HCT116 (cell line): ENCODE data around the gene AP2A1. TPM values are rescaled to one million over a fixed set of nuclear protein-coding genes. Genes with fewer than 3 reads are reported as not detected.

ENCODE experiments used
- ATAC-seq: fragments of 200-7000 bp; cut with Tn5 transposase; 2 replicates; pipeline ENCODE4 v1.9.1; 2020; ENCODE audit warnings: mild to moderate bottlenecking, moderate library complexity
- BruUV-seq: library from RNA; stranded (reverse); fragments of 400-500 nt; replicated peaks from 2 replicates; lab custom pipeline; 2021; lab: Mats Ljungman, UMichigan
- CTCF ChIA-PET: fragments of 300-600 bp; sonication (Branson Sonifier 250); formaldehyde crosslinking; loops from one replicate; lab custom pipeline; 2021; ENCODE audit warnings: antibody characterized with exemption; lab: Charles Lee
- POLR2A ChIA-PET: fragments of 300-600, 350-600 bp; sonication (Branson Sonifier 250); formaldehyde crosslinking; loops from one replicate; lab custom pipeline; 2021; ENCODE audit warnings: antibody characterized with exemption; lab: Charles Lee
- RAD21 ChIA-PET, 2 experiments: fragments of 300-600 bp; sonication (Branson Sonifier 250); formaldehyde crosslinking; loops; one replicate each; lab custom pipeline; 2023; ENCODE audit warnings: low total read pairs in 2 of 2; ENCODE audit not compliant: uncharacterized antibody in 2 of 2, unreplicated experiment in 2 of 2, low non-redundant PET in 1 of 2; lab: Charles Lee
- DNase-seq: peaks from one replicate; pipeline ENCODE4 v3.0.0-alpha.2; 2010; ENCODE audit warnings: low read depth, low spot score
- H2AFZ ChIP-seq: fragments of 200-600 bp; shearing (Covaris generic), sonication (generic); 2 replicates; pipeline ENCODE4 v1.6.1; 2017; ENCODE audit warnings: low read depth, mixed run types, mixed read lengths, antibody characterized with exemption, low read length; ENCODE audit not compliant: poor library complexity, severe bottlenecking
- H3K27ac ChIP-seq: 2 replicates; pipeline ENCODE4 v1.5.1; 2012; ENCODE audit warnings: low read depth, low read length
- H3K27me3 ChIP-seq: fragments of 200-600 bp; sonication (generic); 2 replicates; pipeline ENCODE4 v1.6.1; 2016; ENCODE audit warnings: mixed run types, low read length, mixed read lengths; ENCODE audit not compliant: insufficient read depth
- H3K36me3 ChIP-seq, 2 experiments: fragments of 200-500 bp in 1 of 2; fragments of 200-600 bp in 1 of 2; sonication (Bioruptor generic) in 1 of 2; sonication (generic) in 1 of 2; 2 replicates each; pipeline versions ENCODE4 v1.5.1 to v1.6.1; 2014 to 2016; ENCODE audit warnings: low read length in 2 of 2, inconsistent platforms in 1 of 2, mixed read lengths in 1 of 2, mixed run types in 1 of 2; ENCODE audit not compliant: insufficient read depth in 2 of 2, control insufficient read depth in 1 of 2
- H3K4me1 ChIP-seq, 2 experiments: fragments of 200-600 bp in 1 of 2; sonication (generic) in 1 of 2; 2 replicates each; pipeline versions ENCODE4 v1.5.1 to v1.6.1; 2012 to 2017; ENCODE audit warnings: low read length in 2 of 2, inconsistent platforms in 1 of 2, mild to moderate bottlenecking in 1 of 2, mixed read lengths in 1 of 2, mixed run types in 1 of 2, moderate library complexity in 1 of 2; ENCODE audit not compliant: insufficient read depth in 2 of 2, control insufficient read depth in 1 of 2
- H3K4me2 ChIP-seq: fragments of 200-600 bp; sonication (generic); 2 replicates; pipeline ENCODE4 v1.6.1; 2017; ENCODE audit warnings: mixed run types, low read length, mixed read lengths
- H3K4me3 ChIP-seq, 2 experiments: fragments of 200-600 bp in 1 of 2; sonication (generic) in 1 of 2; replicated peaks in 1 of 2; 2 replicates each; pipeline ENCODE4 v1.5.1; 2011 to 2016; ENCODE audit warnings: low read length in 2 of 2, control low read depth in 1 of 2, low read depth in 1 of 2, mild to moderate bottlenecking in 1 of 2, mixed read lengths in 1 of 2, mixed run types in 1 of 2
- H3K79me2 ChIP-seq: fragments of 200-600 bp; sonication (generic); 2 replicates; pipeline ENCODE4 v1.6.1; 2017; ENCODE audit warnings: mild to moderate bottlenecking, mixed run types, low read length, moderate library complexity, mixed read lengths; ENCODE audit not compliant: insufficient read depth
- H3K9ac ChIP-seq: fragments of 200-600 bp; sonication (generic); 2 replicates; pipeline ENCODE4 v1.6.1; 2016; ENCODE audit warnings: low read length, mixed read lengths
- H3K9me2 ChIP-seq: fragments of 200-600 bp; sonication (generic), shearing (Covaris generic); 2 replicates; pipeline ENCODE4 v1.6.1; 2017; ENCODE audit warnings: mixed run types, mild to moderate bottlenecking, moderate library complexity; ENCODE audit not compliant: insufficient read depth
- H3K9me3 ChIP-seq, 2 experiments: fragments of 200-500 bp in 1 of 2; fragments of 200-600 bp in 1 of 2; sonication (Bioruptor generic) in 1 of 2; sonication (generic) in 1 of 2; 2 replicates each; pipeline ENCODE4 v1.6.1; 2014 to 2017; ENCODE audit warnings: low read length in 2 of 2, mixed read lengths in 2 of 2, inconsistent platforms in 1 of 2, low read depth in 1 of 2, mild to moderate bottlenecking in 1 of 2, mixed run types in 1 of 2, moderate library complexity in 1 of 2; ENCODE audit not compliant: control insufficient read depth in 1 of 2, insufficient read depth in 1 of 2
- H4K20me1 ChIP-seq: fragments of 200-600 bp; sonication (generic), shearing (Covaris generic); 2 replicates; pipeline ENCODE4 v1.6.1; 2017; ENCODE audit warnings: mixed run types, mild to moderate bottlenecking, moderate library complexity; ENCODE audit not compliant: insufficient read depth
- FOSL1 ChIP-seq: IDR thresholded peaks from 2 replicates; pipeline ENCODE4 v1.6.1; 2012; ENCODE audit warnings: low read depth
- RAD21 ChIP-seq: IDR thresholded peaks from 2 replicates; pipeline ENCODE4 v1.6.1; 2012; ENCODE audit warnings: low read depth, mild to moderate bottlenecking
- TCF7L2 ChIP-seq: IDR thresholded peaks from 2 replicates; pipeline ENCODE4 v1.7.0; 2011; ENCODE audit warnings: borderline replicate concordance, inconsistent platforms; ENCODE audit not compliant: insufficient read depth, insufficient read length; ENCODE audit errors: extremely low read depth
- intact Hi-C: fragments of 100-400 bp; cut with micrococcal nuclease; formaldehyde crosslinking; loops from 2 replicates; pipeline ENCODE4 v1.10.0; 2022
- total RNA-seq: library from RNA; stranded (reverse); gene quantifications from one replicate; pipeline ENCODE4 v1.2.1, GENCODE V29; 2021; ENCODE audit not compliant: unreplicated experiment
- TF ChIP-seq, protein P1 (sequence below), 3 experiments: fragments of 200-600 bp in 1 of 3; sonication (generic) in 1 of 3; IDR thresholded peaks in 2 of 3; conservative IDR thresholded peaks in 1 of 3; 2 replicates each; pipeline ENCODE4 v1.5.1; 2012 to 2017; ENCODE audit warnings: low read depth in 2 of 3, low read length in 2 of 3, antibody characterized with exemption in 1 of 3, borderline replicate concordance in 1 of 3, control low read depth in 1 of 3, mild to moderate bottlenecking in 1 of 3, mixed read lengths in 1 of 3, mixed run types in 1 of 3, moderate library complexity in 1 of 3; ENCODE audit not compliant: insufficient read depth in 1 of 3
- TF ChIP-seq, protein P2 (sequence below): IDR thresholded peaks from 2 replicates; pipeline ENCODE4 v1.6.1; 2012; ENCODE audit warnings: low read depth
- TF ChIP-seq, protein P3 (sequence below): IDR thresholded peaks from 2 replicates; pipeline ENCODE4 v1.6.1; 2012

The AP2A1 gene
- total RNA-seq, 1 experiment from 2014 or later = 102 TPM

DNA sequence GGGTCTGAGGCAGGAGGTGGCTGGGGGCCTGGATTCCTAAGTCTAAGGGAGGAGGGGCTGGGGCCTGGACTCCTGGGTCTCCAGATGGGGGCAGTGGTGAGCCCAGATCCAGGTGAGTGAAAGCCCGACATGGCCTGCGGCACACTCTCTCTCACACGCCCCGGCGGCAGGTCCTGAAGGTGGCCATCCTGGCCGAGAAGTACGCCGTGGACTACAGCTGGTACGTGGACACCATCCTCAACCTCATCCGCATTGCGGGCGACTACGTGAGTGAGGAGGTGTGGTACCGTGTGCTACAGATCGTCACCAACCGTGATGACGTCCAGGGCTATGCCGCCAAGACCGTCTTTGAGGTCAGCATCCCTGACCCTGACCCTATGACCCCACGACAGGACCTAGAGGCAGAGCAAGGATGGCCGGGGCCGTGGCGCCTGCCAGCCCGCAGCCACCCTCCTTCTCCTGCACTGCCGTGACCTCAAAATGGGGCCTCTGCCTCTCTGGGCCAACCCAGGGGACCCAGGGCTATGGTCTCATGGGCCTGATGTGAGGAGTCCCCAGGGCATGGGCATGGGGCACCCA lies 33.1 kb downstream of the AP2A1 start:
- TF ChIP-seq, protein P1, sequence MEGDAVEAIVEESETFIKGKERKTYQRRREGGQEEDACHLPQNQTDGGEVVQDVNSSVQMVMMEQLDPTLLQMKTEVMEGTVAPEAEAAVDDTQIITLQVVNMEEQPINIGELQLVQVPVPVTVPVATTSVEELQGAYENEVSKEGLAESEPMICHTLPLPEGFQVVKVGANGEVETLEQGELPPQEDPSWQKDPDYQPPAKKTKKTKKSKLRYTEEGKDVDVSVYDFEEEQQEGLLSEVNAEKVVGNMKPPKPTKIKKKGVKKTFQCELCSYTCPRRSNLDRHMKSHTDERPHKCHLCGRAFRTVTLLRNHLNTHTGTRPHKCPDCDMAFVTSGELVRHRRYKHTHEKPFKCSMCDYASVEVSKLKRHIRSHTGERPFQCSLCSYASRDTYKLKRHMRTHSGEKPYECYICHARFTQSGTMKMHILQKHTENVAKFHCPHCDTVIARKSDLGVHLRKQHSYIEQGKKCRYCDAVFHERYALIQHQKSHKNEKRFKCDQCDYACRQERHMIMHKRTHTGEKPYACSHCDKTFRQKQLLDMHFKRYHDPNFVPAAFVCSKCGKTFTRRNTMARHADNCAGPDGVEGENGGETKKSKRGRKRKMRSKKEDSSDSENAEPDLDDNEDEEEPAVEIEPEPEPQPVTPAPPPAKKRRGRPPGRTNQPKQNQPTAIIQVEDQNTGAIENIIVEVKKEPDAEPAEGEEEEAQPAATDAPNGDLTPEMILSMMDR (IDR thresholded peaks at IDR 0.05 in 2 of 3, conservative IDR thresholded peaks at IDR 0.05 in 1 of 3; ENCODE audit: borderline replicate concordance in 1 of 3, insufficient read depth in 1 of 3, low read depth in 2 of 3, low read length in 2 of 3) = peak in 2 of 3 experiments; percentile 29 to 41; a peak in 2 of 6 replicates
- TF ChIP-seq FOSL1 = no peak
- TF ChIP-seq, protein P2, sequence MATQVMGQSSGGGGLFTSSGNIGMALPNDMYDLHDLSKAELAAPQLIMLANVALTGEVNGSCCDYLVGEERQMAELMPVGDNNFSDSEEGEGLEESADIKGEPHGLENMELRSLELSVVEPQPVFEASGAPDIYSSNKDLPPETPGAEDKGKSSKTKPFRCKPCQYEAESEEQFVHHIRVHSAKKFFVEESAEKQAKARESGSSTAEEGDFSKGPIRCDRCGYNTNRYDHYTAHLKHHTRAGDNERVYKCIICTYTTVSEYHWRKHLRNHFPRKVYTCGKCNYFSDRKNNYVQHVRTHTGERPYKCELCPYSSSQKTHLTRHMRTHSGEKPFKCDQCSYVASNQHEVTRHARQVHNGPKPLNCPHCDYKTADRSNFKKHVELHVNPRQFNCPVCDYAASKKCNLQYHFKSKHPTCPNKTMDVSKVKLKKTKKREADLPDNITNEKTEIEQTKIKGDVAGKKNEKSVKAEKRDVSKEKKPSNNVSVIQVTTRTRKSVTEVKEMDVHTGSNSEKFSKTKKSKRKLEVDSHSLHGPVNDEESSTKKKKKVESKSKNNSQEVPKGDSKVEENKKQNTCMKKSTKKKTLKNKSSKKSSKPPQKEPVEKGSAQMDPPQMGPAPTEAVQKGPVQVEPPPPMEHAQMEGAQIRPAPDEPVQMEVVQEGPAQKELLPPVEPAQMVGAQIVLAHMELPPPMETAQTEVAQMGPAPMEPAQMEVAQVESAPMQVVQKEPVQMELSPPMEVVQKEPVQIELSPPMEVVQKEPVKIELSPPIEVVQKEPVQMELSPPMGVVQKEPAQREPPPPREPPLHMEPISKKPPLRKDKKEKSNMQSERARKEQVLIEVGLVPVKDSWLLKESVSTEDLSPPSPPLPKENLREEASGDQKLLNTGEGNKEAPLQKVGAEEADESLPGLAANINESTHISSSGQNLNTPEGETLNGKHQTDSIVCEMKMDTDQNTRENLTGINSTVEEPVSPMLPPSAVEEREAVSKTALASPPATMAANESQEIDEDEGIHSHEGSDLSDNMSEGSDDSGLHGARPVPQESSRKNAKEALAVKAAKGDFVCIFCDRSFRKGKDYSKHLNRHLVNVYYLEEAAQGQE = no peak
- no peak for TF ChIP-seq TCF7L2
- no peak for TF ChIP-seq RAD21
- TF ChIP-seq, protein P3, sequence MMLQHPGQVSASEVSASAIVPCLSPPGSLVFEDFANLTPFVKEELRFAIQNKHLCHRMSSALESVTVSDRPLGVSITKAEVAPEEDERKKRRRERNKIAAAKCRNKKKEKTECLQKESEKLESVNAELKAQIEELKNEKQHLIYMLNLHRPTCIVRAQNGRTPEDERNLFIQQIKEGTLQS = no peak
- TF ChIP-seq, all 23 proteins: peak for 1
- H3K9me2 ChIP-seq = no peaks in the 10 kb centered on the region
- H3K27ac ChIP-seq = no peak overlapping the region
- RAD21 ChIA-PET = no interaction called here
- POLR2A ChIA-PET = no interaction called here
- peaks cover 26 to 35% of the 10 kb centered on the region in 2 experiments for H3K36me3 ChIP-seq
- H3K9me3 ChIP-seq = no peaks in the 10 kb centered on the region
- no peaks in the 10 kb centered on the region for H3K27me3 ChIP-seq
- no peak overlapping the region for H3K9ac ChIP-seq
- DNase-seq = no peak
- no peaks in the 10 kb centered on the region for H3K79me2 ChIP-seq
- H3K4me2 ChIP-seq = no peak overlapping the region
- H2AFZ ChIP-seq = no peak overlapping the region
- no TSS peak for BruUV-seq
- H3K4me3 ChIP-seq = no peak overlapping the region
- no peaks in the 10 kb centered on the region for H4K20me1 ChIP-seq
- peak; percentile 66 for ATAC-seq
- peaks cover 4% of the 10 kb centered on the region in 2 experiments; a peak in 3 of 4 replicates for H3K4me1 ChIP-seq
- CTCF ChIA-PET = no interaction called here
- intact Hi-C loops = no loop called here
